Measurements from ENCODE around the gene DRGX.

DRGX gene

DNA sequence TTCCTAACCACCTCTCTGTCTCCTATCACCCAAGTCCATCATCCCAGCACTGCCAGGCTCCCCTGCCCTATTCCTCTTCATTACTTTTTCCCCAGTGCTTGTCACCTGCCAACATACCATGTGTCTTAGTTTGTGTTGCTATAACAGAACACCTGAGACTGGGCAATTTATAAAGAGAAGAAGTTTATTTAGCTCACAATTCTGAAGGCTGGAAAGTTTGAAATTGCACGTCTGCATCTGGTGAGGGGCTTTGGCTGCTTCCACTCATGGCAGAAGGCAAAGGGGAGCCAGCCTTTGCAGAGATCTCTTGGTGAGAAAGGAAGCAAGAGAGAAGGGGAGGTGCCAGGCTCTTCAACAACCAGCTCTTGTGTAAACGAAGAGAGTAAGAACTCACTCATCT, 47.3 kb downstream of the DRGX start:
- in situ Hi-C loops (cut with MboI; ENCODE audit: low sequenced_read_pairs): no loop called here

DNA sequence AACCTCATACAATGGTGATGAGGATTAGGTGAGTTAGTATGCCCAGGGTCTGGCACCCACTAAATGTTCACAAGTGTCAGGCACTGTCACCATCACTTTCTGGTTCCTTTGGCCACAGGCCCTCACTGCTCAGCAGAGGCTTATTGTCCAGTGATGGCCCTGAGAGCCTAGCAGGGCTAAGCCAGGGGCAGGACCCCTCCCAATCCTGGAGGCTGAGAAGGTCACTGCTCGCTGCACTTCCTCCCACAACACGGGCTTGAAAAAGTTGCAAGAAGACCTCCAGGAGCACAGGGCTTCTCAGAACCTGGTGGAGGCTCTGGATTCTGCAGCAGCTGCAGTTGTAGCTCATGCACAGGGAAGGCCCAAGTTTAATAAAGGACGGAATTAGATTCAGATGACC, 48.1 kb downstream of the DRGX start:
- in situ Hi-C loops (cut with MboI; ENCODE audit: low sequenced_read_pairs): no loop called here

DNA sequence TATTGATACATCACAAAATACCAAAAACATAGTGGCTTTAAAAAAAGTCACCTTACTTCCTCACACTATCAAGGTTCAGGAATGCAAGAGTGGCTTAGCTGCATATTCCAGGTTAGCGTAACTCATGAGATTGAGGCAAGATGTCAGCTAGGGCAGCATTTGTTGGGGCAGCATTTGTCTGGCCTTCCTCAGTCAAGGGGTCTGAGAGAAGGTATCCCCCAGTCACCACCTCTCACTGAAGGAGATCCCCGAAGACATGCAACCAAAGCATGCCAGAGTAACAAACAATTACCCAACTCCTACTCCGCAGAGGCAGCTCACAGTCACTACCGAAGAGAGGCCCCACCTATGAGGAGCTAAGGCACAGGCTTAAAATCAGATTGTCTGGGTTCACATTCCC, 48.5 kb downstream of the DRGX start:
- in situ Hi-C loops (cut with MboI; ENCODE audit: low sequenced_read_pairs): no loop called here

- in situ Hi-C loops (cut with MboI; ENCODE audit: low sequenced_read_pairs): no loop called here
These were observed 51.0 kb downstream of the DRGX start for GRCh38 chr10:49344840-49345239.

DNA sequence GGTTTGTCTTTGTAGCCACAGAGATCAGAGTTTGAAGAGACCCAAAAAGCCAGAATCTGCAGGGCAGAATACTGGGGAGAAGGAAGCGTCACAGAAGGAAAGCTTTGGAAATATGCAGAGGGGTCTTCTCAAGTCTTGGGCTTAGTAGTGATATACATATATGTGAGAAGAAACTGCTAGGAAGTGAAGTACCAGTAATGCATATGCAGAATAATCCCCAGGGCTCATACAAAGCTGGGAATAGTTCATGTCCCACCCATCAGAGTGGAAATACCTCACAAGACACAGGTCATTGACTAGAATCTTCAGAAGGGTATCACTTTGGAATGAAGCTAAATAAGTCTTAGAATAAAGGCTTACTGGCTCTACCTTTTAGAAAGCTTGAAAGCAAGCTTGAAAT, 57.3 kb downstream of the DRGX start:
- in situ Hi-C loops (cut with MboI; ENCODE audit: low sequenced_read_pairs): no loop called here

DNA sequence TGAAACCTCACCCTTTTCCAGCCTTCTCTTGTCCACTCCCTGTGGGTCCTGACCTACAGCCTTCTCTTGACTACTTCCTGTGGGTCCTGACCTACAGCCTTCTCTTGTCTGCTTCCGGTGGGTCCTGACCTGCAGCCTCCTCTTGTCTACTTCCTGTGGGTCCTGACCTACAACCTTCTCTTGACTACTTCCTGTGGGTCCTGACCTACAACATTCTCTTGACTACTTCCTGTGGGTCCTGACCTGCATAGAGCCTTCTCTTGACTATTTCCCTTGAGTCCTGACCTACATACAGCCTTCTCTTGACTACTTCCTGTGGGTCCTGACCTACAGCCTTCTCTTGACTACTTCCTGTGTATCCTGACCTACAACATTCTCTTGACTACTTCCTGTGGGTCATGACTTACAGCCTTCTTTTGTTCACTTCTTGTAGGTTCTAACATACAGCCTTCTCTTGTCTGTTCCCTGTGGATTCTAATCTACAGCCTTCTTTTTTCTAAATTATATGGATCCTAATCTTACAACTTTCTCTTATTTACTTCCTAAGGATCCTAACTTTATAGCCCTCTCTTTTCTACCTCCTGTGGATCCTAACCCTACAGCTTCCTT, 60.4 kb downstream of the DRGX start:
- in situ Hi-C loops (cut with MboI; ENCODE audit: low sequenced_read_pairs): no loop called here

DNA sequence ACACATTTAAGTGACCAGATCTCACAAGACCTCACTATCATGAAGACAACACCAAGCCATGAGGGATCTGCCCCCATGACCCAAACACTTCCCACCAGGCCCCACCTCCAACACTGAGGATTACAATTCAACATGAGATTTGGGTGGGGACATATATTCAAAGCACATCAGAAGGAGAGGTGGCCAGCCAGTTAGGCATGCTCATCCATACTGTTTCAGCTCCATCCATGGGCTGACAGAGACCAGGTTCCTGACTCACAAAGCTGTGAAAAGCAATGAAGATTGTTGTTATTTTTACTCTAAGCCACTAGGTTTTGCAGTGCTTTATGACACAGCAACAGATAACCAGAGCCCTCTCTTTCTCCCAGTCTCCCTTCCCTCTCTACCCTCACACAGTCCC, 60.9 kb downstream of the DRGX start:
- in situ Hi-C loops (cut with MboI; ENCODE audit: low sequenced_read_pairs): no loop called here

GRCh38 chr10:49333192-49333591, 62.7 kb downstream of the DRGX start:
- in situ Hi-C loops (cut with MboI; ENCODE audit: low sequenced_read_pairs): no loop called here

DNA sequence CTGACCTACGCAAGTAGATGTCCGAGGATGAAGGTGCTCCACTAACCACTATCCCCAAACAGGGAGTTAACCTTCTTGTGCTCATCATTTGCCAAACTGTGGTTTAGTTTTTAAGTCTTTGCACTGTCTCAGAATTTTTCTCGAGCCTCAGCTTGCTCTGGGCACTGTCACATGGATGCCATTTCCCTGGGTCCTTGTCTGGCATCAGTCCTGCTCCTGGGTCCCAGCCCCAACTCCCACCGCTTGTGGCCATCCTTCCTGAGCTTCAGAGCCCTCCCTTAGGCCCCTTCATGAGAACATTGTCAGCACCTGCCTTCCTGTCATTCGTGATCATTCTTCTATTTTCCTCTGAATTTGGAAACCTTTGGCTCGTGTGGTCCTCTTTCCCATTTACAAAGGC, 63.1 kb downstream of the DRGX start:
- in situ Hi-C loops (cut with MboI; ENCODE audit: low sequenced_read_pairs): no loop called here

DNA sequence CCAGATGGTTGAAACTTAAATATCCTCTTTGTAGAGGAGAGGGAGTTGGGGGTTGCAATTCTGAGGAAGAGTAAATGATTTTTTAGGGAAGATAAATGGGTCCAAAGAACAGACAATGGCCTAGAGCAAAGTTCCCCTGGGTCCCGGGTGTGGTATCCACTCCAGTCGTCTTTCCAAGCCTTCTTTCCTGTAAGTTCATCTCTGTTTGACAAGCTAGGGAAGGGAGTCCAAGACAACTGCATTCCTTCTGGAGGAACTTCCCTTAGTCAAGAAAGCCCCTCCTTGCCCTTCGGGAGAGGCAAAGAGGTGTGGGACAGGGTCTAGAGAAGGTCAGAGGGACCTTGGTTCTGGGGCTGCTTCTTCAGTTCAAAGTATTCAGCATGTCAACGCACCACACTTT, 63.6 kb downstream of the DRGX start:
- in situ Hi-C loops (cut with MboI; ENCODE audit: low sequenced_read_pairs): no loop called here

- in situ Hi-C loops (cut with MboI; ENCODE audit: low sequenced_read_pairs): no loop called here
These were observed 64.5 kb downstream of the DRGX start for GRCh38 chr10:49331431-49331830.

DNA sequence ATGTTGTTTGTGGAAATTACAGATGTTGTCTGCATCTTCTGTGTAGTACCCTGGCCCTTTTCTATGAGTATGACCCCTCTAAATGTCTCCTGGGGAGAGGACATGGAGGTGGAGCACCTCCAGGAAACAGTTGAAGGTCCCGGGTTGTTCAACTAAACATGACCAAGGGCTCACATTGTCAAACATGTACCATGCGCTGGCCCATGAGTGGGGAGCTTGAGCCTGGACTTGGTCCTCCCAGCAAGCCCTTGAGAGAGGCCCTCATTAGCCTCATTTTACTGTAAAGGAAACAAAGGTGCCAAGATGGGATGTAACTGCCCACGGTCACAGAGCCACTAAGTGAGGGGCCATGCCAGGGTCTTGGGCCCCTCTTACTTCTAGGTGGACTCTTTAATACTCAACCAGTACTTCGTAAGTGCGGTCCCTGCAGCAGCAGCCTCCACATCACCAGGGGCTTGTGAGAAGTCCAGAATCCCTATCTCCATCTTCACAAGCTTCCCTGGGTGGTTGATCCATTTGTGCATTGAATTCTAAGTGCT, 65.7 kb downstream of the DRGX start:
- in situ Hi-C loops (cut with MboI; ENCODE audit: low sequenced_read_pairs): no loop called here

- in situ Hi-C loops (cut with MboI; ENCODE audit: low sequenced_read_pairs): no loop called here
These were observed 66.8 kb downstream of the DRGX start for GRCh38 chr10:49329146-49329505.

GRCh38 chr10:49328401-49329145, 67.3 kb downstream of the DRGX start:
- in situ Hi-C loops (cut with MboI; ENCODE audit: low sequenced_read_pairs): no loop called here

- in situ Hi-C loops (cut with MboI; ENCODE audit: low sequenced_read_pairs): no loop called here
These were observed 68.7 kb downstream of the DRGX start for GRCh38 chr10:49327036-49327813.

DNA sequence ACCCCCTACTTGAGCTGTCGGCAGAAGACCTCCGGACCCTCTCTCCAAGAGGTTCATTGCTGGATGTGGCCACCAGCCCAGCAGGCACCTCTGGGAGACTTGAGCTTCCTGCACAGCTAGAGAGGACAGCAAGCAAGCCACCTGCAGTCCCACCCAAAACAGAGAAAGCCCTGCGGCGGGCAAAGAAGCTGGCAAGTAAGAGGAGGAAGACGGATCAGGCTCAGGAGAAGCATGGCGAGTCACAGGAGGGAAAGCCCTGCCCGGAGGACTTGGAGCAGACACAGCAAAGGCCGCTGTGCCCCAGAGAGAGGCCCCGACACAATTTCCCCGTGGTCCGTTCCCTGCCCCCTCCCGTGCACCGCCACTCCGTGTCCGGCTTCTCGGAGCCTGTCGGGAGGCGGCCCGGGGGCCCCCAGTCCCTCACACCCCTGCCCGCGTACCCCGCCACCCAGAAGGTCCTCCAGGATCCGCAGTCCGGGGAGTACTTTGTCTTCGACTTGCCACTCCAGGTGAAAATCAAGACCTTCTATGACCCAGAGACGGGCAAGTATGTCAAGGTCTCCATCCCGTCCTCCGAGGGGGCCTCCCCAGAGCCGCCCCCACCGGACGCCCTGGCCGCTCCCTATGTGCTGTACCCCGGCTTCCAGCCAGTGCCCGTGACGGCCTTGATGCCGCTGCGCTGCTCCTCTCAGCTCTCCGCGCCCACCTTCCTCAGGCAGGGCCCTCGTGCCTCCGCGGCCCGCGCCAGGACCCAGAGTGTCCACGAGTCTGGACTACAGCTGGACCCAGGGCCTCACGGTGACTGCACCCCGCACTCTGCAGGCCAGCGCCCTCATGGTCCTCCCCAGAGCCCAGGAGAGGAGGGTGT, 69.7 kb downstream of the DRGX start:
- in situ Hi-C loops (cut with MboI; ENCODE audit: low sequenced_read_pairs): no loop called here

DNA sequence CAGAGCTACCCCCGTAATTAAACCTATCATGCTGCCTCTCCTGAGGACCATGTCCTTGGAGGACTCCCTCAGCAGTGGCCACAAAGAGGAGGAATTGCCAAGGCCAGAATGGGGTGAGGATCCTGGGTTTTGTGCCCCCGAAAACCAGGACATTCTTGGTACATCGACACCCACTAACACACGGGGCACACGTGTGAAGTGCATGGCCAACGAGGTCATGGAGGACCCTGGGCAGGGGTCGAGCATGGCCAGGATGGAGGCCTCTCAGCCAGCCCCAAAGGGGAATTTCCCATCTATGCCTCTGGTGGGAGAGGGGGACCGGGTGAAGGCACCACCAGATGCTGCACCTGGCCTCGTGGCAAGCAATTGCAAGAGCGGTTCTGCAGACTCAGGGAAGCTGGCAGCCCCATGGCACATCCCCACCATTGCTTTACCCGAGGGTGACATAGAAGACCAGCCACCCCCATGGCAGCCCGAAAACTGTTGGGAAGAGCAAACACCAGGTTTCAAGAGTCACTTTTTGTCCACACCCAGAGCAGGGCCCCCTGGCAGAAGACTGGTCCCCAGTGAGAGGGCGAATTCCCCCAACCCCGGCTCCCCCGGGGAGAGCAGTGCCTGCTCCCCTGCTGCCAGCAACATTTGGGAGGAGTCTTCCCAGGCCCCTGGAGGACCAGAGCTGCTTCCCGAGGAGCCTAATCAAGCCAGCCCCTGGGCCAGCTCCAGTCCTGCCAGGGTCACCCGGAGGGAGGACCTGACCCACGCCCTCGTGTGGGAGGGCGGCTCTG, 70.6 kb downstream of the DRGX start:
- in situ Hi-C loops (cut with MboI; ENCODE audit: low sequenced_read_pairs): no loop called here

GRCh38 chr10:49324711-49325110, 71.2 kb downstream of the DRGX start:
- in situ Hi-C loops (cut with MboI; ENCODE audit: low sequenced_read_pairs): no loop called here

- in situ Hi-C loops (cut with MboI; ENCODE audit: low sequenced_read_pairs): no loop called here
These were observed 72.0 kb downstream of the DRGX start for GRCh38 chr10:49323896-49324270.

DNA sequence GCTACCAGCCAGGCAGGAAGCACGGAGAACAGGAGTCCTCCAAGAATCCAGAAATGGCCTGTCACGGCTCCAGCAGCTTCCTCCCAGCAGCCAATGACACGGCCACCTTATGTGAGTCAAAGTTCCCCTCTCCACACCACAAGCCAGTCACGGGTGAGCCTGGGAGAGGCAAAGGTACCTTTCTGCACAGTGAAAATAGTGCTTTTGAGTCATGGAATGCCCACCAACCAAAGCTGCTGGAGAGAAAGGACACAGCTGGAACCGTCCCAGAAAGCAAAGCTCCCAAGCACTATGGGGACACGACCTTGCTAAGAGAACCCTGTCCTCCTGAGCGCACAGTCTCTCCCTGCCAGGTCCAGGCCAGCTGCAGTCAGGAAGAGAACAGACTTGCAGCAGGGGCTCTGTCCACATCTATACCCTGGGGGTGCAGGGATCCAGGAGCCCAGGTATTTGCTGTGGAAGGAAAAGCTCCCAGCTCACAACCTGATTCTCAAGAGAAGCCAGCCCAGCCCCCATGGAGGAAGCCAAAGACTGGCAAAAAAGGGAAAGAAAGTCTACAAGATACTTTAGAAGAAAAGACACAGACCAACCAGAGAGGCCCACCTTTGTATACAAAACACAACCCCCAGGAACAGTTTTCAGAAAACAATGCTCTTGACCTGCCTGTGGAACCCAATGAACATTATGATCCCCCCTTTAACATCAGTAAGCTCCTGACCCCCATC, 72.6 kb downstream of the DRGX start:
- in situ Hi-C loops (cut with MboI; ENCODE audit: low sequenced_read_pairs): no loop called here
